Brain microvascular endothelial cell (primary cell): Measurements from ENCODE around the gene PPP3CA.

Experiments used
- DNase-seq: peaks from one replicate; pipeline ENCODE4 v3.0.0-alpha.2; 2020
- H3K27ac ChIP-seq: fragments of 250-450 bp; sonication (Bioruptor Pico); 2 replicates; pipeline ENCODE4 v1.5.1; 2020; ENCODE audit warnings: mild to moderate bottlenecking, moderate library complexity
- H3K27me3 ChIP-seq: fragments of 250-450 bp; sonication (Bioruptor Pico); replicated peaks from 2 replicates; pipeline ENCODE4 v1.5.1; 2020; ENCODE audit warnings: mild to moderate bottlenecking
- H3K36me3 ChIP-seq: fragments of 250-450 bp; sonication (Bioruptor Pico); replicated peaks from 2 replicates; pipeline ENCODE4 v1.5.1; 2020; ENCODE audit warnings: mild to moderate bottlenecking
- H3K4me3 ChIP-seq: 2 replicates; pipeline ENCODE4 v1.5.1; 2011; ENCODE audit warnings: low read depth, mild to moderate bottlenecking, control low read depth, low read length, moderate library complexity
- CTCF ChIP-seq: IDR thresholded peaks from 2 replicates; pipeline ENCODE4 v1.5.1; 2011; ENCODE audit warnings: low read depth, mild to moderate bottlenecking, moderate library complexity, low read length, control low read depth, inconsistent platforms; ENCODE audit errors: missing control alignments
- in situ Hi-C: cut with HindIII; loops from 2 replicates; pipeline ENCODE4 v1.10.0; 2017; ENCODE audit warnings: low sequenced_read_pairs, low pct_ligation_motif_present

PPP3CA gene

GRCh38 chr4:101256222-101256621, 91.1 kb downstream of the PPP3CA start:
- no peak for TF ChIP-seq CTCF
- no peak overlapping the region for H3K27ac ChIP-seq
- H3K36me3 ChIP-seq: no peaks in the 10 kb centered on the region
- DNase-seq: no peak
- no peaks in the 10 kb centered on the region for H3K27me3 ChIP-seq
- in situ Hi-C loops: no loop called here
- H3K4me3 ChIP-seq: no peak overlapping the region

GRCh38 chr4:101254776-101255175, 92.5 kb downstream of the PPP3CA start:
- no peak overlapping the region for H3K27ac ChIP-seq
- H3K36me3 ChIP-seq: no peaks in the 10 kb centered on the region
- TF ChIP-seq CTCF: no peak
- in situ Hi-C loops: no loop called here
- H3K4me3 ChIP-seq: no peak overlapping the region
- DNase-seq: no peak
- no peaks in the 10 kb centered on the region for H3K27me3 ChIP-seq

- no peak overlapping the region for H3K27ac ChIP-seq
- no peak for TF ChIP-seq CTCF
- in situ Hi-C loops: no loop called here
- no peak overlapping the region for H3K4me3 ChIP-seq
- H3K27me3 ChIP-seq: no peaks in the 10 kb centered on the region
- DNase-seq: no peak
- H3K36me3 ChIP-seq: no peaks in the 10 kb centered on the region
Observed at GRCh38 chr4:101253121-101253520, 94.2 kb downstream of the PPP3CA start.

GRCh38 chr4:101252721-101253120, 94.6 kb downstream of the PPP3CA start:
- in situ Hi-C loops: no loop called here
- Histone ChIP-seq H3K4me3 (no peak overlapping the region), H3K36me3 (no peaks in the 10 kb centered on the region), H3K27me3 (no peaks in the 10 kb centered on the region), H3K27ac (no peak overlapping the region)
- no peak for DNase-seq
- TF ChIP-seq CTCF: no peak

GRCh38 chr4:101251261-101251660, 96.1 kb downstream of the PPP3CA start:
- no peak overlapping the region for H3K4me3 ChIP-seq
- H3K27me3 ChIP-seq: no peaks in the 10 kb centered on the region
- H3K36me3 ChIP-seq: no peaks in the 10 kb centered on the region
- H3K27ac ChIP-seq: no peak overlapping the region
- in situ Hi-C loops: no loop called here
- TF ChIP-seq CTCF: no peak
- no peak for DNase-seq

- TF ChIP-seq CTCF: no peak
- no peak overlapping the region for H3K4me3 ChIP-seq
- H3K36me3 ChIP-seq: no peaks in the 10 kb centered on the region
- no peaks in the 10 kb centered on the region for H3K27me3 ChIP-seq
- in situ Hi-C loops: no loop called here
- DNase-seq: no peak
- H3K27ac ChIP-seq: no peak overlapping the region
Observed at GRCh38 chr4:101244349-101244748, 103.0 kb downstream of the PPP3CA start.
